HepG2 (cell line): ENCODE data around the gene NEU4. TPM values are rescaled to one million over a fixed set of nuclear protein-coding genes. Genes with fewer than 3 reads are reported as not detected.

Source experiments
- ATAC-seq: fragments of 200-7000 bp; cut with Tn5 transposase; 3 replicates; pipeline ENCODE4 v1.9.1; 2020; ENCODE audit warnings: mild to moderate bottlenecking, moderate library complexity
- BruUV-seq: library from RNA; stranded (reverse); fragments of 400-500 nt; replicated peaks from 2 replicates; lab custom pipeline; 2021; lab: Mats Ljungman, UMichigan
- CTCF ChIA-PET: fragments of 300-600 bp; formaldehyde crosslinking; extraction: SDS; loops from one replicate; lab custom pipeline; 2021; ENCODE audit warnings: low total read pairs, inconsistent platforms, low intra/inter-chr PET ratio; lab: Yijun Ruan, JAX
- POLR2A ChIA-PET: fragments of 350-600 bp; sonication (Branson Sonifier 250); formaldehyde crosslinking; loops from one replicate; lab custom pipeline; 2020; ENCODE audit warnings: antibody characterized with exemption, inconsistent platforms; lab: Yijun Ruan, JAX
- DNase-seq: peaks from one replicate; pipeline ENCODE4 v3.0.0-alpha.2; 2015; ENCODE audit warnings: low spot score
- FAIRE-seq: peaks from 3 replicates; lab custom pipeline; 2011; peaks lifted over from hg19 to GRCh38; lab: Jason Lieb, UNC
- H2AFZ ChIP-seq: one replicate; pipeline ENCODE4 v1.6.1; 2011; ENCODE audit warnings: low read length, inconsistent platforms
- H3K27ac ChIP-seq: fragments of 300-600 bp; 3 replicates; pipeline ENCODE4 v1.8.0; 2011; ENCODE audit warnings: mixed run types, mild to moderate bottlenecking, mixed read lengths, low read length, inconsistent platforms; ENCODE audit not compliant: insufficient read depth; ENCODE audit errors: extremely low read length
- H3K27me3 ChIP-seq, 2 experiments: fragments of 200-600 bp in 1 of 2; 2 replicates in 1 of 2; 3 replicates in 1 of 2; pipeline versions ENCODE4 v1.6.0 to v1.8.0; 2011; ENCODE audit warnings: low read length in 2 of 2, mild to moderate bottlenecking in 2 of 2, moderate library complexity in 2 of 2, inconsistent platforms in 1 of 2; ENCODE audit not compliant: insufficient read depth in 2 of 2, control insufficient read depth in 1 of 2
- H3K36me3 ChIP-seq, 2 experiments: fragments of 200-600 bp in 1 of 2; replicated peaks in 1 of 2; 2 replicates in 1 of 2; 3 replicates in 1 of 2; pipeline versions ENCODE4 v1.5.1 to v1.8.0; 2011; ENCODE audit warnings: low read length in 2 of 2, inconsistent platforms in 1 of 2; ENCODE audit not compliant: insufficient read depth in 2 of 2, control insufficient read depth in 1 of 2
- H3K4me1 ChIP-seq: 2 replicates; pipeline ENCODE4 v1.5.1; 2012; ENCODE audit warnings: low read length, inconsistent platforms; ENCODE audit not compliant: insufficient read depth
- H3K4me2 ChIP-seq: 2 replicates; pipeline ENCODE4 v1.6.0; 2011; ENCODE audit warnings: low read depth, low read length, inconsistent platforms
- H3K4me3 ChIP-seq, 3 experiments: fragments of 200-600 bp in 1 of 3; sonication (generic), shearing (Covaris generic) in 1 of 3; replicated peaks in 1 of 3; 2 replicates each; pipeline ENCODE4 v1.5.1; 2011 to 2016; ENCODE audit warnings: low read length in 3 of 3, inconsistent platforms in 2 of 3, low read depth in 2 of 3, mild to moderate bottlenecking in 2 of 3, control low read depth in 1 of 3, mixed read lengths in 1 of 3; ENCODE audit not compliant: insufficient read depth in 1 of 3
- H3K79me2 ChIP-seq: one replicate; pipeline ENCODE4 v1.6.1; 2011; ENCODE audit warnings: low read length, inconsistent platforms; ENCODE audit not compliant: insufficient read depth
- H3K9ac ChIP-seq: 2 replicates; pipeline ENCODE4 v1.6.0; 2011; ENCODE audit warnings: mild to moderate bottlenecking, low read depth, low read length, inconsistent platforms; ENCODE audit not compliant: insufficient read depth
- H3K9me3 ChIP-seq: 2 replicates; pipeline ENCODE4 v1.5.1; 2012; ENCODE audit warnings: mild to moderate bottlenecking, low read length
- H4K20me1 ChIP-seq: 2 replicates; pipeline ENCODE4 v1.6.0; 2011; ENCODE audit warnings: inconsistent platforms, mild to moderate bottlenecking, low read length, moderate library complexity; ENCODE audit not compliant: insufficient read depth
- CREB1 ChIP-seq, 2 experiments: fragments of 450-650 bp in 1 of 2; IDR thresholded peaks; 2 replicates each; pipeline ENCODE4 v1.6.1; 2016 to 2017; ENCODE audit warnings: control low read depth in 1 of 2, mild to moderate bottlenecking in 1 of 2, missing compliant biosample characterization in 1 of 2, missing genetic modification characterization in 1 of 2
- DNMT3B ChIP-seq: conservative IDR thresholded peaks from 2 replicates; pipeline ENCODE4 v1.6.1; 2016; ENCODE audit warnings: missing biosample characterization, control low read depth
- FOXM1 ChIP-seq: sonication (generic); formaldehyde crosslinking; IDR thresholded peaks from 2 replicates; pipeline ENCODE4 v1.5.0; 2020; ENCODE audit warnings: missing genetic modification reagents
- GZF1 ChIP-seq: sonication (generic); formaldehyde crosslinking; IDR thresholded peaks from 2 replicates; pipeline ENCODE4 v1.5.1; 2020; ENCODE audit warnings: mild to moderate bottlenecking, missing genetic modification reagents
- ISX ChIP-seq: sonication (generic); formaldehyde crosslinking; conservative IDR thresholded peaks from 2 replicates; pipeline ENCODE4 v1.5.0; 2020; ENCODE audit warnings: missing genetic modification reagents
- KDM3A ChIP-seq: IDR thresholded peaks from 2 replicates; pipeline ENCODE4 v1.6.1; 2018; ENCODE audit warnings: low read depth, missing compliant biosample characterization
- MATR3 ChIP-seq: sonication (generic); formaldehyde crosslinking; IDR thresholded peaks from 2 replicates; pipeline ENCODE4 v1.4.0; 2020; ENCODE audit warnings: missing genetic modification reagents
- PLRG1 ChIP-seq: fragments of 450-650 bp; conservative IDR thresholded peaks from 2 replicates; pipeline ENCODE4 v1.6.1; 2016
- SP140L ChIP-seq: sonication (generic); formaldehyde crosslinking; IDR thresholded peaks from 2 replicates; pipeline ENCODE4 v1.4.0; 2020; ENCODE audit warnings: missing genetic modification reagents, borderline replicate concordance
- ZNF460 ChIP-seq: sonication (generic); formaldehyde crosslinking; IDR thresholded peaks from 2 replicates; pipeline ENCODE4 v1.5.1; 2020; ENCODE audit warnings: missing genetic modification reagents, mild to moderate bottlenecking, borderline replicate concordance
- WGBS: methylation state at CpG from one replicate; pipeline ENCODE4 v1.1.6; 2017; ENCODE audit warnings: low lambda C conversion rate; 5-methylcytosine and 5-hydroxymethylcytosine counted together
- in situ Hi-C: cut with HindIII; loops from 2 replicates; pipeline ENCODE4 v1.10.0; 2017; ENCODE audit warnings: low pct_unique_long_range_greater_than_20kb; ENCODE audit not compliant: extremely low pct_ligation_motif_present
- intact Hi-C: fragments of 100-400 bp; cut with micrococcal nuclease; formaldehyde crosslinking; loops from one replicate; pipeline ENCODE4 v1.10.0; 2022; ENCODE audit not compliant: unreplicated experiment
- polyA plus RNA-seq, 8 experiments: library from polyadenylated mRNA; depleted of rRNA in 3 of 8; stranded (reverse) in 7 of 8; unstranded in 1 of 8; fragments of >200 nt; fragmentation: Illumina TruSeq in 4 of 8; extraction: Trizol in 4 of 8; gene quantifications; 2 replicates each; pipeline versions ENCODE4 v1.2.1 to v1.2.3, GENCODE V29; 2011 to 2016; ENCODE audit warnings: low read depth in 4 of 8, missing spikeins in 1 of 8, mixed read lengths in 1 of 8; ENCODE audit not compliant: insufficient read depth in 1 of 8
- total RNA-seq, 5 experiments: library from RNA; depleted of rRNA; stranded (reverse); fragments of >200 nt; fragmentation: Illumina TruSeq; extraction: Trizol; gene quantifications; 2 replicates each; pipeline ENCODE4 v1.2.3, GENCODE V29; 2016; ENCODE audit warnings: low read depth in 1 of 5
- TF ChIP-seq, protein P1 (sequence below): sonication (generic); formaldehyde crosslinking; conservative IDR thresholded peaks from 2 replicates; pipeline ENCODE4 v1.4.0; 2020; ENCODE audit warnings: missing genetic modification reagents
- TF ChIP-seq, protein P2 (sequence below): sonication (generic); formaldehyde crosslinking; IDR thresholded peaks from 2 replicates; pipeline ENCODE4 v1.5.1; 2020; ENCODE audit warnings: missing genetic modification reagents, mild to moderate bottlenecking, borderline replicate concordance
- TF ChIP-seq, protein P3 (sequence below): sonication (generic); formaldehyde crosslinking; IDR thresholded peaks from 2 replicates; pipeline ENCODE4 v1.8.0; 2022; ENCODE audit warnings: low read depth, missing genetic modification reagents

The NEU4 gene
- total and polyA plus RNA-seq, 2 of the 13 experiments (the other 11 are each of a cell fraction or from before 2014, with no cell fraction given), result 53.5 to 107 TPM

DNA sequence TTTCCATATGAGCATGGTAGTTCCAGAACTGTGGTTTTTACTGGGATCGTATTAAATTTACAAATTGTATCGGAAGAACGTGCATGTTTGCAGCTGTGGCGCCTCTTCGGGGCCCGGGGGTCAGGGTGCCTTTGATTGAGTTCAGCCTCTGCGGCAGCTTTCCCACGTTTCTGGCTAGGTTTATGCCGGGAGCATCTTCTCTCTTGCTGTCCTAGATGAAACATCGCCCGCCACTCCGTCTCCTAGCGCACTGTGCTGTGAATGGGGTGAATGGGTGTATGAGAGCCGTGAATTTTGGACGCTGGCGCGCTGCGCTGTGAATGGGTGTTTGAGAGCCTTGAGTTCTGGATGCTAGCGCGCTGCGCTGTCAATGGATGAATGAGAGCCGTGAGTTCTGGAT lies 37.4 kb downstream of the NEU4 start:
- ChIA-PET POLR2A (interaction anchor here (1.3 kb wide), 1 partner anchor 37 kb away, joined by 3 read pairs; the partner anchor contains the start of gene NEU4), CTCF (no interaction called here)
- Histone ChIP-seq H3K9ac (no peak overlapping the region), H2AFZ (no peak overlapping the region), H3K4me2 (no peak overlapping the region), H3K27ac (no peak overlapping the region), H3K4me3 (no peak overlapping the region), H3K27me3 (peaks cover 30 to 70% of the 10 kb centered on the region in 2 experiments), H3K4me1 (peaks cover 37% of the 10 kb centered on the region), H3K79me2 (no peaks in the 10 kb centered on the region), H3K9me3 (no peaks in the 10 kb centered on the region), H4K20me1 (no peaks in the 10 kb centered on the region; the same call in 1 of the 2 replicates), H3K36me3 (no peaks in the 10 kb centered on the region)
- ATAC-seq, result no peak
- BruUV-seq, result no TSS peak
- TF ChIP-seq FOXM1, result no peak
- no peak for TF ChIP-seq ZNF460 (CRISPR knock-in tag)
- no peak for TF ChIP-seq PLRG1
- no peak for TF ChIP-seq GZF1
- TF ChIP-seq, protein P1, sequence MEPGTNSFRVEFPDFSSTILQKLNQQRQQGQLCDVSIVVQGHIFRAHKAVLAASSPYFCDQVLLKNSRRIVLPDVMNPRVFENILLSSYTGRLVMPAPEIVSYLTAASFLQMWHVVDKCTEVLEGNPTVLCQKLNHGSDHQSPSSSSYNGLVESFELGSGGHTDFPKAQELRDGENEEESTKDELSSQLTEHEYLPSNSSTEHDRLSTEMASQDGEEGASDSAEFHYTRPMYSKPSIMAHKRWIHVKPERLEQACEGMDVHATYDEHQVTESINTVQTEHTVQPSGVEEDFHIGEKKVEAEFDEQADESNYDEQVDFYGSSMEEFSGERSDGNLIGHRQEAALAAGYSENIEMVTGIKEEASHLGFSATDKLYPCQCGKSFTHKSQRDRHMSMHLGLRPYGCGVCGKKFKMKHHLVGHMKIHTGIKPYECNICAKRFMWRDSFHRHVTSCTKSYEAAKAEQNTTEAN (CRISPR knock-in tag), result no peak
- no peak for TF ChIP-seq CREB1 (IDR thresholded peaks at IDR 0.05)
- no peak for TF ChIP-seq CREB1 (CRISPR knock-in tag; IDR thresholded peaks at IDR 0.05)
- TF ChIP-seq, protein P2, sequence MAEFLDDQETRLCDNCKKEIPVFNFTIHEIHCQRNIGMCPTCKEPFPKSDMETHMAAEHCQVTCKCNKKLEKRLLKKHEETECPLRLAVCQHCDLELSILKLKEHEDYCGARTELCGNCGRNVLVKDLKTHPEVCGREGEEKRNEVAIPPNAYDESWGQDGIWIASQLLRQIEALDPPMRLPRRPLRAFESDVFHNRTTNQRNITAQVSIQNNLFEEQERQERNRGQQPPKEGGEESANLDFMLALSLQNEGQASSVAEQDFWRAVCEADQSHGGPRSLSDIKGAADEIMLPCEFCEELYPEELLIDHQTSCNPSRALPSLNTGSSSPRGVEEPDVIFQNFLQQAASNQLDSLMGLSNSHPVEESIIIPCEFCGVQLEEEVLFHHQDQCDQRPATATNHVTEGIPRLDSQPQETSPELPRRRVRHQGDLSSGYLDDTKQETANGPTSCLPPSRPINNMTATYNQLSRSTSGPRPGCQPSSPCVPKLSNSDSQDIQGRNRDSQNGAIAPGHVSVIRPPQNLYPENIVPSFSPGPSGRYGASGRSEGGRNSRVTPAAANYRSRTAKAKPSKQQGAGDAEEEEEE (CRISPR knock-in tag), result no peak
- no peak for TF ChIP-seq MATR3
- TF ChIP-seq DNMT3B, result no peak
- TF ChIP-seq SP140L (CRISPR knock-in tag), result no peak
- no peak for TF ChIP-seq KDM3A (CRISPR knock-in tag)
- TF ChIP-seq, protein P3, sequence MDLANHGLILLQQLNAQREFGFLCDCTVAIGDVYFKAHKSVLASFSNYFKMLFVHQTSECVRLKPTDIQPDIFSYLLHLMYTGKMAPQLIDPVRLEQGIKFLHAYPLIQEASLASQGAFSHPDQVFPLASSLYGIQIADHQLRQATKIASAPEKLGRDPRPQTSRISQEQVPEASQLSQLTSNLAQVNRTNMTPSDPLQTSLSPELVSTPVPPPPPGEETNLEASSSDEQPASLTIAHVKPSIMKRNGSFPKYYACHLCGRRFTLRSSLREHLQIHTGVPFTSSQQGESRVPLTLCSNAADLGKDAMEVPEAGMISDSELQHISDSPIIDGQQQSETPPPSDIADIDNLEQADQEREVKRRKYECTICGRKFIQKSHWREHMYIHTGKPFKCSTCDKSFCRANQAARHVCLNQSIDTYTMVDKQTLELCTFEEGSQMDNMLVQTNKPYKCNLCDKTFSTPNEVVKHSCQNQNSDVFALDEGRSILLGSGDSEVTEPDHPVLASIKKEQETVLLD (CRISPR knock-in tag), result no peak
- no peak for TF ChIP-seq ISX (CRISPR knock-in tag)
- no peak for DNase-seq
- in situ Hi-C loops (no loop called here), intact Hi-C loops (no loop called here)
- FAIRE-seq, result no peak
- WGBS, result 63% methylated on average over 22 of the region's 22 CpGs
